GM19035 (cell line): ENCODE results near the gene CACNA2D2.
"Not testable (repeated sequence)": the region's sequence is repeated elsewhere in the genome, so short reads cannot be mapped to it uniquely, and the experiment has no call there.

Source experiments
- ATAC-seq: cut with Tn5 transposase; IDR thresholded peaks from one replicate; pipeline ENCODE4 v1.9.1; 2021; ENCODE audit not compliant: unreplicated experiment

Gene CACNA2D2

GRCh38 chr3:50530001-50530970, 26.9 kb upstream of the CACNA2D2 start:
- ATAC-seq, result no peak

GRCh38 chr3:50525987-50526386, 22.6 kb upstream of the CACNA2D2 start:
- ATAC-seq, result no peak

- ATAC-seq, result no peak
Measured at GRCh38 chr3:50525191-50525910, 21.9 kb upstream of the CACNA2D2 start.

GRCh38 chr3:50524746-50525145, 21.3 kb upstream of the CACNA2D2 start:
- no peak for ATAC-seq

GRCh38 chr3:50523279-50523811, 19.9 kb upstream of the CACNA2D2 start:
- no peak for ATAC-seq

- ATAC-seq, result no peak
Measured at GRCh38 chr3:50521572-50521971, 18.1 kb upstream of the CACNA2D2 start.

- ATAC-seq, result no peak
Measured at GRCh38 chr3:50520849-50521248, 17.4 kb upstream of the CACNA2D2 start.

- no peak for ATAC-seq
Measured at GRCh38 chr3:50519471-50520089, 16.1 kb upstream of the CACNA2D2 start.

GRCh38 chr3:50518436-50518835, 15.0 kb upstream of the CACNA2D2 start:
- no peak for ATAC-seq

GRCh38 chr3:50517721-50518206, 14.3 kb upstream of the CACNA2D2 start:
- ATAC-seq, result no peak

- ATAC-seq, result no peak
Measured at GRCh38 chr3:50516440-50516871, 13.0 kb upstream of the CACNA2D2 start.

- ATAC-seq, result no peak
Measured at GRCh38 chr3:50515565-50516439, 12.4 kb upstream of the CACNA2D2 start.

- not testable (repeated sequence) for ATAC-seq
Measured at GRCh38 chr3:50512908-50513307, 9.5 kb upstream of the CACNA2D2 start.

- no peak for ATAC-seq
Measured at GRCh38 chr3:50512131-50512530, 8.7 kb upstream of the CACNA2D2 start.

GRCh38 chr3:50510325-50510724, 6.9 kb upstream of the CACNA2D2 start:
- no peak for ATAC-seq

- no peak for ATAC-seq
Measured at GRCh38 chr3:50509715-50510114, 6.3 kb upstream of the CACNA2D2 start.

GRCh38 chr3:50508821-50509220, 5.4 kb upstream of the CACNA2D2 start:
- ATAC-seq, result no peak

GRCh38 chr3:50506169-50506568, 2.7 kb upstream of the CACNA2D2 start:
- no peak for ATAC-seq

GRCh38 chr3:50504681-50505080, 1.2 kb upstream of the CACNA2D2 start:
- no peak for ATAC-seq
